Measurements from ENCODE around the gene PTPRE.

The PTPRE gene, protein sequence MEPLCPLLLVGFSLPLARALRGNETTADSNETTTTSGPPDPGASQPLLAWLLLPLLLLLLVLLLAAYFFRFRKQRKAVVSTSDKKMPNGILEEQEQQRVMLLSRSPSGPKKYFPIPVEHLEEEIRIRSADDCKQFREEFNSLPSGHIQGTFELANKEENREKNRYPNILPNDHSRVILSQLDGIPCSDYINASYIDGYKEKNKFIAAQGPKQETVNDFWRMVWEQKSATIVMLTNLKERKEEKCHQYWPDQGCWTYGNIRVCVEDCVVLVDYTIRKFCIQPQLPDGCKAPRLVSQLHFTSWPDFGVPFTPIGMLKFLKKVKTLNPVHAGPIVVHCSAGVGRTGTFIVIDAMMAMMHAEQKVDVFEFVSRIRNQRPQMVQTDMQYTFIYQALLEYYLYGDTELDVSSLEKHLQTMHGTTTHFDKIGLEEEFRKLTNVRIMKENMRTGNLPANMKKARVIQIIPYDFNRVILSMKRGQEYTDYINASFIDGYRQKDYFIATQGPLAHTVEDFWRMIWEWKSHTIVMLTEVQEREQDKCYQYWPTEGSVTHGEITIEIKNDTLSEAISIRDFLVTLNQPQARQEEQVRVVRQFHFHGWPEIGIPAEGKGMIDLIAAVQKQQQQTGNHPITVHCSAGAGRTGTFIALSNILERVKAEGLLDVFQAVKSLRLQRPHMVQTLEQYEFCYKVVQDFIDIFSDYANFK

DNA sequence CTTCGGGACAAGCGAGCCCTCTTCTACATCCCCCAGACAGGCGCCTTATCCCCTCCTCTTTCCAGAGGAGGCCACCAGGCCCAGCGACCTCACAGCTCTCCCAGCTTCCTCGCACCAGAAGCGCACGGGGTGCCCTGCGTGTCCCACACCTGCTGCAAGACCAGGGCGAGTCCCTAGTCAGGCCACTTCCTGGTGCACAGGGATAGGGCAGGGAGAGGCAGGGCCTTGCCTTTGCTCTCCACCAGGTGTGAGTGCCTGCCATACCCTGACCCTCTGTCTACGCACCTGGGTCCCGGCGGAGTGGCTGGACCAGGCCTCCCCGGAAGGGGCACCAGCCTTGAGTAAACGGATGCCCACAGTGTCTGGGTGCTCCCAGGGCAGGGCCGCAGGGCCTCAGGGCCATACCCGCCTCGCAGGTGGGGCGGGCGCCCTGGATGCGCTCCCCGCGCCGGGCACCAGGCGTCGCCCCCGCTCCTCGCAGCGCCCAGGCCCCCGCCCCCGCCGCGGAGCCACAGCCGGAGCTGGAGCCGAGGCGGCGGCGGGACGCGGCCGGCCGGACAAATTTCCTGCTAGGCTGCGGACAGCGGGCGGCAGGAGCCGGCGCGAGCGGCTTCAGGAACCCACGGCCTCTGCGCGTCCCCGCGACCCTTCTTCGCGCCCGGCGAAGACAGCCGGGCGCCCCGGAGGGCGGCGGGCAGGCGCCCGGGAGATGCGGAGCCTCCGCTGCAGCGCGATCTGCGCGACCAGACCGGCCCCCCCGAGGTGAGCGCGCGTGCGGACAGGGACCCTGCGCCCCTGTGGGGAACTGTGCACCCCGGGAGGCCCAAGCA lies at the start of gene PTPRE:
PTPRE (plus strand) TSS at position 556 of the 830 bp plus-strand sequence. CDS start 133,779 bp downstream, outside the sequence.
- peaks cover 2% of the 10 kb centered on the region for H3K4me1 Mint-ChIP-seq (ENCODE audit: low read depth)
- no peak within 1 kb of the TSS for H3K4me3 Mint-ChIP-seq
- no peaks in the 10 kb centered on the region for H3K36me3 Mint-ChIP-seq (ENCODE audit: low read depth)
- peak; percentile 68 for DNase-seq (ENCODE audit: low spot score)
- H3K27me3 Mint-ChIP-seq (ENCODE audit: low read depth), result peaks cover 36% of the 10 kb centered on the region
- no peaks in the 10 kb centered on the region for H3K9me3 Mint-ChIP-seq
- no peak within 1 kb of the TSS for H3K27ac Mint-ChIP-seq

DNA sequence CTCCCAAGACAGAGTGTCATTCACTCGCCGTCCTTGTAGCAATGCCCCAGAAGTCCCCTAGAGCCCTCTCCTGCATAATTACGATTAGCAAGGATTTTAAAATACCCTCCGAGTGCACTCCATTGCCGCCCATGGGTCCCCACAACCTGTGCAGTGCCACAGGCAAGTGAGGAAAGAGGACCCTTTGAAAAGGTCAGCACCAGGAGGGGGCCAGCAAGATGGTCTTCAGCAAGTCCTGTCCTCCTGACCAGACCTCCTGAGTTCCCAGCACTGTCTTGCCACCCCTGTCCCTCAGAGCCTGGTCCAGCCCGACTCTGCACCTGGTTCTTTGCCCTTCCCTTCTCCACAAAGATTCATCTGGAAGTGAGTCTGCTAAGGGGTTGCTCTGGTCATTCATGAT lies 46.3 kb upstream of the PTPRE start:
- Mint-ChIP-seq H3K27me3 (ENCODE audit: low read depth) (no peaks in the 10 kb centered on the region), H3K9me3 (peaks cover 5% of the 10 kb centered on the region), H3K27ac (no peak overlapping the region), H3K36me3 (ENCODE audit: low read depth) (peaks cover 2% of the 10 kb centered on the region), H3K4me1 (ENCODE audit: low read depth) (no peaks in the 10 kb centered on the region), H3K4me3 (no peak overlapping the region)
- DNase-seq (ENCODE audit: low spot score), result no peak

DNA sequence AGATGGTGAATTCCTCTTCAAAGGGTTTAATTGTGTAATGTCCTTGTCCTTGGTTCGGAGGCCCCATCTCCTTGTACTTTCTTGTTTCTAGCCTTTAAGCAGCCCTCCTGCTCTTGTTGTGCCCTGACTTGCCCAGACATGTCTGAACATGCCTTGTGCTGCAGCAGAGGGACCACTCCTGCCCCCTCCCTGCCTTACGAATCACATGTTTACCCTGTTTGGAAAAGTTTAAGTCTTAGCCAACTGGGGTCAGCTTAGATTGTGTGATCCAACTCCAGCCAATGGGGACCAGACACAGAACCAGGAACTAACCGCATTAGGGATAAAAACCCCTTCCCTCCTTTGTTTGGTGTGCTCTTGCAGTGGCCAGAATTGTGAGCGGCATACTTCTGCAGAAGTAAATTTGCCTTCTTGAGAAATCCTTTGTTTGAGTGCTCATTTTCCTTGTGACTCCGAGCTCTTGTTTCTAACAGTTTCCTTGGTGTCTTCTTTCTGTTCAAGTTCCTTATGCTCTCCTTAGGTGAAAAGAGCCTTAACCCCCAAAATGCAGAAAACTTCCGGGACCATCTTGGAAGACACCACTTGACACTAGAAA lies 43.6 kb upstream of the PTPRE start:
- H3K27me3 Mint-ChIP-seq (ENCODE audit: low read depth), result peaks cover 12% of the 10 kb centered on the region
- H3K4me3 Mint-ChIP-seq, result no peak overlapping the region
- peaks cover 2% of the 10 kb centered on the region for H3K36me3 Mint-ChIP-seq (ENCODE audit: low read depth)
- no peaks in the 10 kb centered on the region for H3K4me1 Mint-ChIP-seq (ENCODE audit: low read depth)
- no peak for DNase-seq (ENCODE audit: low spot score)
- H3K9me3 Mint-ChIP-seq, result peaks cover 5% of the 10 kb centered on the region
- H3K27ac Mint-ChIP-seq, result no peak overlapping the region

DNA sequence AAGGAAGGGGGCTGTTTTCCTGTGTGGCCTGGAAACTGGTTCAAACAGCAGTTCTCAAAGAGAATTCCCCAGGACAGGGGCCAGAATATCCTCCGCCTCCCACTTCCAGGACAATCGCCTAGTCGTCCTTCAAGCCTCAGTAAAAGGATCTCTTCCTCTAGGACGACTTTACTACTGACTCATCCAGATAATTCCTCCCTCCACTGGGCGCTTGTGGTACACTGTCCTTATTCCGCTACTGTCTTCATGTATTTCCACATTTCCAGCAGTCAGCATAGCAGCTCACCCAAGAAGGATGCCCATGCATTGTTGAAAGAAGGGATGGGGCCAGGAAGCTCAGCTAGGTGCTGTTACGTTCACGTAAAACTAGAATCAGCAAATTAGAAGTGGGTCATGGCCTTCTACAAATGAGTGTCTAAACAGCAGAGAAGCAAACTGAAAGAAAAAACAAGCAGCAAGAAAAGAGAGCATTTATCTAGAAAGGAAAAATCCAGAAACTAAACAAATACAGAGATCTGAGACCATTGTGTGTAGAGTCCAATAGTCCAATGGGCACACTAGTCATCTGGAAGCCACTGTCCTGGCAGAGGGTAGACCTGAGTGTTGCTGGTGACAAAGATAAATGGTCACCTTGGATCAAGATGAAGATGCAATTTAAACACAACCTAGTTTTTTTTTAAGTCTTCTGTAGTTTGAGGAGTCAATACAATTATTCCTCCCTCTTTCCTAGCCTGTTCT lies 40.5 kb upstream of the PTPRE start:
- Mint-ChIP-seq H3K4me1 (ENCODE audit: low read depth) (no peaks in the 10 kb centered on the region), H3K36me3 (ENCODE audit: low read depth) (peaks cover 2% of the 10 kb centered on the region), H3K4me3 (no peak overlapping the region), H3K9me3 (peaks cover 5% of the 10 kb centered on the region), H3K27me3 (ENCODE audit: low read depth) (peaks cover 16% of the 10 kb centered on the region), H3K27ac (no peak overlapping the region)
- no peak for DNase-seq (ENCODE audit: low spot score)

DNA sequence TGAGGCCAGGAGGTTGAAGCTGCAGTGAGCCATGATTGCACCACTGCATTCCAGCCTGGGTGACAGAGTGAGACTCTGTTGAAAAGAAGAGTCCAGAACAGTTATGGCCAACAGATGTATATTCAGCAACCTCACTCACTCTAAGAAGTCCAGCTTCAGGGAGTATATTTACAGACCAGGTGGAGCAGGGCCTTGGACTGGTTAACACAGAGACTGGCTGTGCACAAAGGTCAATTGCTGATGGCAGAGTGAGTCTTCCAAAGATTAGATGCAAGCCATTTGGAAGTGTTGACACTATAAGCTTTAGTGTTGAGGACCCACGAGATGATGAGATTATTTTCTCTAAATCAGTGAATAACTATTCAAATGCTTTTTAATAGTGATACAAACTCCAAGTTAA lies 39.1 kb upstream of the PTPRE start:
- Mint-ChIP-seq H3K4me1 (ENCODE audit: low read depth) (no peaks in the 10 kb centered on the region), H3K9me3 (peaks cover 5% of the 10 kb centered on the region), H3K27ac (no peak overlapping the region), H3K36me3 (ENCODE audit: low read depth) (peaks cover 2% of the 10 kb centered on the region), H3K27me3 (ENCODE audit: low read depth) (peaks cover 16% of the 10 kb centered on the region), H3K4me3 (no peak overlapping the region)
- no peak for DNase-seq (ENCODE audit: low spot score)

DNA sequence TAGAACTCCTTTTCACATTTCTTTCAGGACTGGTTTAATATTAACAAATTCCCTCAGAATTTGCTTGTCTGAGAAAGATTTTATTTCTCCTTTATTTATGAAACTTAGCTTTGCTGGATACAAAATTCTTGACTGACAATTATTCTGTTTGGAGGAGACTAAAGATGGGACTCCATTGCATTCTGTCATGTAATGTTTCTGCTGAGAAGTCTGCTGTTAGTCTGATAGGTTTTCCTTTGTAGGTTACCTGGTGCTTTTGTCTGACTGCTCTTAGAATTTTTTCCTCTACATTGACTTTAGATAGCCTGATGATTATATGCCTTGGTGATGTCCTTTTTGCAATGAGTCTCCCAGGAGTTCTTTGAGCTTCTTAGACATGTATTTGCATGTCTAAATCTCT lies 37.6 kb upstream of the PTPRE start:
- Mint-ChIP-seq H3K27me3 (ENCODE audit: low read depth) (peaks cover 16% of the 10 kb centered on the region), H3K36me3 (ENCODE audit: low read depth) (no peaks in the 10 kb centered on the region), H3K4me3 (no peak overlapping the region), H3K27ac (no peak overlapping the region), H3K9me3 (no peaks in the 10 kb centered on the region), H3K4me1 (ENCODE audit: low read depth) (no peaks in the 10 kb centered on the region)
- DNase-seq (ENCODE audit: low spot score), result no peak

DNA sequence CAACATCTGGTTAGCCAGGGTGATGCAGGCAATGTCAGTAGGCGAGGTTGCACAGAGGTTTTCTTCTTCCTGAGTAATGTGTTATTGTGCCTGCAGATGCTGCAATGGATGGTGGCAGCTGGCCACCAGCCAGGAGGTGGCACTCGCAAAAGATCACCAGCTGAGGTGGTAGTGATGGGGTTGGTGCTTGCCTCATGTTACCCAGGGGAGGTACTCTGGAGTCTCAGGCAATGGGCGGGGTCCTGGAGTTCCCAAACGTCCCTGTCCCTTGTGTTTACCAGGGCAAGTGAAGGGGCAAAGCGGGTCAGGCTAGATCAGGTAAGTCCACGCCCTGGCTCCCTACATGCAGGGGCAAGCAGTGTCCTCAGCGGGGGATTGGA lies 35.3 kb upstream of the PTPRE start:
- H3K27ac Mint-ChIP-seq, result no peak overlapping the region
- peaks cover 13% of the 10 kb centered on the region for H3K27me3 Mint-ChIP-seq (ENCODE audit: low read depth)
- H3K9me3 Mint-ChIP-seq, result no peaks in the 10 kb centered on the region

DNA sequence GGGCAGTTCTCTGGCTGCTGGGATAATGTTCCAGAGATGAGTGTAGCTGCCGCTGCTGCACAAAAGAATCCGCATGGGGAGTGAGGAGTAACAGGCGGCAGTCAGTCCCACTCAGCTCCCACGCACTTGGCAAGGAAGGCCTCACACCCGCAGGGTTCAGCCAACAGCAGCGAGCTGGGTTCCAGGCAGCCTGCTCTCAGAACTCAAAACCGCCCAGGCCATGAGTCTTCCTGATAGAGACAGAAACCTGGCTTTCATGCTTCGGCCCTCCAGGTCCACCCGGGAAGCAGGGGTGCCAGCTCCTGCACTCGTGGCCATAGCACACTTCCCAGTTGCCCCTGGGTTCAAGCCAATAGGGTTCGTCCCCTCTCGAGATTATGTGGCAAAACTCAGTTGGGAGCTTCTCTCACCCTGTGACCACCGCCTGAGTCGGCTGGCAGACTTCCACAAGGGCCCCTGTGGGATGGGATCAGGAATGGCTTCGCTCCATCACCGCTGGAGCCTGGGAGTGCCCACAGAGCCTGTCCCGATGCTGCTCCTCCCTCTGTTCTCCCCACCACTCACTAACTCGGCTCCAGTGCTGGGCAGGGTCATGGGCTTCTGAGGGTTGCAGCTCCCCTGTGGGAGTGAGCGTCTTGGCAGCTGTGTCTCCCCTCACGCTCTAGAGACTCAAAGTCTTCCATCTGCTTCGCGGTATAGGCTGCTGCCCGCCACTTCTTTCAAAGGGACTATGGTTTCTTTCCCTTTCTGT lies 34.7 kb upstream of the PTPRE start:
- no peaks in the 10 kb centered on the region for H3K36me3 Mint-ChIP-seq (ENCODE audit: low read depth)
- H3K27ac Mint-ChIP-seq, result no peak overlapping the region
- no peaks in the 10 kb centered on the region for H3K9me3 Mint-ChIP-seq
- no peak overlapping the region for H3K4me3 Mint-ChIP-seq
- H3K4me1 Mint-ChIP-seq (ENCODE audit: low read depth), result peaks cover 5% of the 10 kb centered on the region
- DNase-seq (ENCODE audit: low spot score), result no peak
- peaks cover 13% of the 10 kb centered on the region for H3K27me3 Mint-ChIP-seq (ENCODE audit: low read depth)

More for the DNA sequence above, 35.3 kb upstream of the PTPRE start:
- DNase-seq (ENCODE audit: low spot score), result no peak
- Mint-ChIP-seq H3K36me3 (ENCODE audit: low read depth) (no peaks in the 10 kb centered on the region), H3K4me1 (ENCODE audit: low read depth) (no peaks in the 10 kb centered on the region), H3K4me3 (no peak overlapping the region)

DNA sequence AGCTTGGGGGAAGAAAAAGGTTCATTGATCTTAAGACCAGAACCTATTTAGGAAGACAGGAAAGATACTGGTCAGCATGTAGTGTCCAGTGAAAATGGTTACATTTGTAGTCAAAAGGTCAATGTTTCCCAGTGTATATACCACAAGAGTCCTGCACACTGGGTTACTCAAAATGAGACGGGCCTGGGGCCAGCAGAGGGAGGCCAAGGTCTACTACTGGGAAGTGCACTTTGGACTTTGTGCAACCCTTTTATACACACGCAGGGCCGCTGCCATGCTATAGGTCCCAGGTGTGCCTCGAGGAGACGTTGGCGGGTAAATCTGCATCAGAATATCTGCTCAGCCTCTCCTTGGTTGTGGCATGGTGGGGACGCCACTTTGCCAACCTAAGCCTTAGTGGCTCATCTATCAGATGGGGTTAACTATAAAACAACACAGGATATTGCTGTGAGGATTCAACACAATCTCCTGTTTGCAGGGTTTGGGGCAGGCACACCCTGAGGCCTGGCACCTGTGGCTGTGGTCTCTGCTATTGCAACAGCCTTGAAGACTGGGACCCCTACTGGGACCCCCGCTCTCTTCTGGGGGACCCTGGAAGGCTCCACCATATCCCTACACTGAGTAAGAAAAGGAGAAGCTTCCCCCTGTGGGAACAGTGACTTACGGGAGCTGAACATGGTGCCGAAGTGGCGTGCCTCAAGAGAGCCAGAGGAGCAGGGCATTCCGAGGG lies 33.9 kb upstream of the PTPRE start:
- DNase-seq (ENCODE audit: low spot score), result no peak
- H3K27me3 Mint-ChIP-seq (ENCODE audit: low read depth), result peaks cover 7% of the 10 kb centered on the region
- H3K27ac Mint-ChIP-seq, result no peak overlapping the region
- peaks cover 11% of the 10 kb centered on the region for H3K4me1 Mint-ChIP-seq (ENCODE audit: low read depth)
- no peak overlapping the region for H3K4me3 Mint-ChIP-seq
- H3K36me3 Mint-ChIP-seq (ENCODE audit: low read depth), result no peaks in the 10 kb centered on the region
- H3K9me3 Mint-ChIP-seq, result no peaks in the 10 kb centered on the region

DNA sequence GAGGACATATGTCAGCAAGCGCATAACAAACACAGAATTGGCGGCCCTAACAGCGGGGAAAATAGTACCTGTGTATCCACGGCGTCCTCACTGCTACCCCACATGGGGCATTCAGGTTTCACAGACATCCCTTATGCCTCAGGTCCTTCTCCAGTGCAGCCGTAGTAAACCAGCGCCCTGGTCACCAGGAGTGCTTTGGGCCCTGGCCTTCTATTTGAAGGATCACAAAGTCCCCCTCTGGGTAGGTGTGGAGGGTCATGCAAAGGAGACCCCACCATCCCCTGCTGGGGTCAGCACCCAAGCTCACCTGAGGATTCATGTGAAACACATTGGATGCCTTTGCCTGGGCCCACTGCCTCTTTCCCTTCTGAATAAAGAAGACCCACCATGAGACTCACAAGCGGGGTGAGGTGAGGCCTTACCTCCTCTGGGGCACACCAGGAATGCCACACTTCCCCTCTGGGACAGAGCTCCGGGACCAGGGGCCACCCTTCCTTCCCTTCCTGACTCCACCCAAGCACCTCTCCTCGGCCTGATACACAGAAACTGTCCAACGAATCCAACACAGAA lies 32.9 kb upstream of the PTPRE start:
- H3K4me3 Mint-ChIP-seq, result no peak overlapping the region
- H3K27me3 Mint-ChIP-seq (ENCODE audit: low read depth), result no peaks in the 10 kb centered on the region
- no peak overlapping the region for H3K27ac Mint-ChIP-seq
- no peaks in the 10 kb centered on the region for H3K9me3 Mint-ChIP-seq
- DNase-seq (ENCODE audit: low spot score), result no peak
- H3K4me1 Mint-ChIP-seq (ENCODE audit: low read depth), result peaks cover 16% of the 10 kb centered on the region
- H3K36me3 Mint-ChIP-seq (ENCODE audit: low read depth), result no peaks in the 10 kb centered on the region

DNA sequence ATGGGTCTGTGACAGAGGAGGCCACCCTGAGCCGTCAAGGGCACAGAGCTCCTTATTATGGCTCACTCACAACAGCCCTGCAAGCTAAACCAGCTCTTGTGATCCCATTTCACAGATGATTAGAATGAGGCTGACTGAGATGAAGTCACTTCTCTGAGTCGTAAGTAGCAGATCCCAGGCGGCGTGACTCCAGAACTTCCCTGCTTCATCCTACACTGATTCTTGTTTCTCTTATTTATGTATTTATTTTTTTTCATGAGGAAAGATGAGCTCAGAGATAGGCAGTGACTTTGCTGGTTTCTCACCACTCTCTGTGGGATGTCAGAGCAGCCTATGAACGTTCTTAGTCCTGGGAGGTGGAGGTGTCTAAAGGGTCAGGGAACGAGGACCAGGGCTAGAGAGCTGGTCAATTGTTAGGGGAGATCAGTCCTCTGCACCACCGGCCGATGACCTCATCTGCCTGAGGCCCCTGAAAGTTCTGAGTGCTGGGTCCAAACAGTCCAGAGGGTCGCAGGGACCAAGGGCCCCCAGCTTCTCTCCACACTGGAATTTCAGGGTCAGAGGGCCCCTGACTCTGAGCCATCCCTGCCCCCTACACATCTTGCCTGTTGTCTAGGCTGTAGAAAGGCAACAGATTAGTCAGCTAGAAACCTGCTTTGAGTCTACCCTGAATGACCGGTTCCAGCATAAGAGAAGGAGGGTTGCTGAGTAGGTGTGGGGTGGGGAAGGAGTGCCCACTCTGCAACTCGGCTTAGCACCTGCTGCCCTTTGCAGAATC lies 32.0 kb upstream of the PTPRE start:
- Mint-ChIP-seq H3K9me3 (no peaks in the 10 kb centered on the region), H3K4me3 (no peak overlapping the region), H3K27me3 (ENCODE audit: low read depth) (no peaks in the 10 kb centered on the region), H3K36me3 (ENCODE audit: low read depth) (no peaks in the 10 kb centered on the region), H3K4me1 (ENCODE audit: low read depth) (peaks cover 22% of the 10 kb centered on the region), H3K27ac (no peak overlapping the region)
- no peak for DNase-seq (ENCODE audit: low spot score)

Data from T-helper 2 cell treated with Interferon-gamma antibody and Interleukin-4, amounts not matched to agents 5 μg/mL and 100 μg/mL, for 36 hours (primary cell).